HepG2 (cell line): Measurements from ENCODE around the gene ANKRD39. TPM values are rescaled to one million over a fixed set of nuclear protein-coding genes. Genes with fewer than 3 reads are reported as not detected.

Experiments used
- ATAC-seq: fragments of 200-7000 bp; cut with Tn5 transposase; 3 replicates; pipeline ENCODE4 v1.9.1; 2020; ENCODE audit warnings: mild to moderate bottlenecking, moderate library complexity
- BruUV-seq: library from RNA; stranded (reverse); fragments of 400-500 nt; replicated peaks from 2 replicates; lab custom pipeline; 2021; lab: Mats Ljungman, UMichigan
- CTCF ChIA-PET: fragments of 300-600 bp; formaldehyde crosslinking; extraction: SDS; loops from one replicate; lab custom pipeline; 2021; ENCODE audit warnings: low total read pairs, inconsistent platforms, low intra/inter-chr PET ratio; lab: Yijun Ruan, JAX
- POLR2A ChIA-PET: fragments of 350-600 bp; sonication (Branson Sonifier 250); formaldehyde crosslinking; loops from one replicate; lab custom pipeline; 2020; ENCODE audit warnings: antibody characterized with exemption, inconsistent platforms; lab: Yijun Ruan, JAX
- DNase-seq: peaks from one replicate; pipeline ENCODE4 v3.0.0-alpha.2; 2015; ENCODE audit warnings: low spot score
- FAIRE-seq: peaks from 3 replicates; lab custom pipeline; 2011; peaks lifted over from hg19 to GRCh38; lab: Jason Lieb, UNC
- H2AFZ ChIP-seq: one replicate; pipeline ENCODE4 v1.6.1; 2011; ENCODE audit warnings: low read length, inconsistent platforms
- H3K27ac ChIP-seq: fragments of 300-600 bp; 3 replicates; pipeline ENCODE4 v1.8.0; 2011; ENCODE audit warnings: mixed run types, mild to moderate bottlenecking, mixed read lengths, low read length, inconsistent platforms; ENCODE audit not compliant: insufficient read depth; ENCODE audit errors: extremely low read length
- H3K27me3 ChIP-seq, 2 experiments: fragments of 200-600 bp in 1 of 2; 2 replicates in 1 of 2; 3 replicates in 1 of 2; pipeline versions ENCODE4 v1.6.0 to v1.8.0; 2011; ENCODE audit warnings: low read length in 2 of 2, mild to moderate bottlenecking in 2 of 2, moderate library complexity in 2 of 2, inconsistent platforms in 1 of 2; ENCODE audit not compliant: insufficient read depth in 2 of 2, control insufficient read depth in 1 of 2
- H3K36me3 ChIP-seq, 2 experiments: fragments of 200-600 bp in 1 of 2; replicated peaks in 1 of 2; 2 replicates in 1 of 2; 3 replicates in 1 of 2; pipeline versions ENCODE4 v1.5.1 to v1.8.0; 2011; ENCODE audit warnings: low read length in 2 of 2, inconsistent platforms in 1 of 2; ENCODE audit not compliant: insufficient read depth in 2 of 2, control insufficient read depth in 1 of 2
- H3K4me1 ChIP-seq: 2 replicates; pipeline ENCODE4 v1.5.1; 2012; ENCODE audit warnings: low read length, inconsistent platforms; ENCODE audit not compliant: insufficient read depth
- H3K4me2 ChIP-seq: 2 replicates; pipeline ENCODE4 v1.6.0; 2011; ENCODE audit warnings: low read depth, low read length, inconsistent platforms
- H3K4me3 ChIP-seq, 3 experiments: fragments of 200-600 bp in 1 of 3; sonication (generic), shearing (Covaris generic) in 1 of 3; replicated peaks in 1 of 3; 2 replicates each; pipeline ENCODE4 v1.5.1; 2011 to 2016; ENCODE audit warnings: low read length in 3 of 3, inconsistent platforms in 2 of 3, low read depth in 2 of 3, mild to moderate bottlenecking in 2 of 3, control low read depth in 1 of 3, mixed read lengths in 1 of 3; ENCODE audit not compliant: insufficient read depth in 1 of 3
- H3K79me2 ChIP-seq: one replicate; pipeline ENCODE4 v1.6.1; 2011; ENCODE audit warnings: low read length, inconsistent platforms; ENCODE audit not compliant: insufficient read depth
- H3K9ac ChIP-seq: 2 replicates; pipeline ENCODE4 v1.6.0; 2011; ENCODE audit warnings: mild to moderate bottlenecking, low read depth, low read length, inconsistent platforms; ENCODE audit not compliant: insufficient read depth
- H3K9me3 ChIP-seq: 2 replicates; pipeline ENCODE4 v1.5.1; 2012; ENCODE audit warnings: mild to moderate bottlenecking, low read length
- H4K20me1 ChIP-seq: 2 replicates; pipeline ENCODE4 v1.6.0; 2011; ENCODE audit warnings: inconsistent platforms, mild to moderate bottlenecking, low read length, moderate library complexity; ENCODE audit not compliant: insufficient read depth
- CBFB ChIP-seq: sonication (generic); formaldehyde crosslinking; IDR thresholded peaks from 2 replicates; pipeline ENCODE4 v1.4.0; 2020; ENCODE audit warnings: missing genetic modification reagents
- ELF3 ChIP-seq: IDR thresholded peaks from 2 replicates; pipeline ENCODE4 v1.6.1; 2016; ENCODE audit warnings: missing genetic modification reagents, missing compliant biosample characterization
- GABPA ChIP-seq, 2 experiments: IDR thresholded peaks; 2 replicates each; pipeline ENCODE4 v1.6.1; 2011 to 2016; ENCODE audit warnings: low read depth in 2 of 2, low read length in 1 of 2, missing biosample characterization in 1 of 2, missing genetic modification characterization in 1 of 2
- KAT2B ChIP-seq: fragments of 150-350 bp; IDR thresholded peaks from 2 replicates; pipeline ENCODE4 v1.6.1; 2014; ENCODE audit warnings: low read depth, low read length, borderline replicate concordance
- LCORL ChIP-seq, 2 experiments: fragments of 450-650 bp in 1 of 2; sonication (generic) in 1 of 2; formaldehyde crosslinking in 1 of 2; IDR thresholded peaks; 2 replicates each; pipeline versions ENCODE4 v1.5.0 to v1.6.1; 2017 to 2020; ENCODE audit warnings: antibody characterized with exemption in 1 of 2, missing genetic modification reagents in 1 of 2
- RAD21 ChIP-seq: fragments of 450-650 bp; formaldehyde crosslinking; IDR thresholded peaks from 2 replicates; pipeline ENCODE4 v1.5.0; 2020; ENCODE audit warnings: mild to moderate bottlenecking
- SSRP1 ChIP-seq: IDR thresholded peaks from 2 replicates; pipeline ENCODE4 v1.6.1; 2016; ENCODE audit warnings: control low read depth
- STAG1 ChIP-seq: sonication (generic); formaldehyde crosslinking; IDR thresholded peaks from 2 replicates; pipeline ENCODE4 v1.4.0; 2020; ENCODE audit warnings: missing genetic modification reagents
- TEAD3 ChIP-seq: optimal IDR thresholded peaks from 2 replicates; pipeline ENCODE3; 2016; ENCODE audit warnings: borderline replicate concordance
- ZFX ChIP-seq: sonication (generic); formaldehyde crosslinking; IDR thresholded peaks from 2 replicates; pipeline ENCODE4 v1.4.0; 2020; ENCODE audit warnings: mild to moderate bottlenecking, low read depth, missing genetic modification reagents, moderate library complexity
- WGBS: methylation state at CpG from one replicate; pipeline ENCODE4 v1.1.6; 2017; ENCODE audit warnings: low lambda C conversion rate; 5-methylcytosine and 5-hydroxymethylcytosine counted together
- in situ Hi-C: cut with HindIII; loops from 2 replicates; pipeline ENCODE4 v1.10.0; 2017; ENCODE audit warnings: low pct_unique_long_range_greater_than_20kb; ENCODE audit not compliant: extremely low pct_ligation_motif_present
- intact Hi-C: fragments of 100-400 bp; cut with micrococcal nuclease; formaldehyde crosslinking; loops from one replicate; pipeline ENCODE4 v1.10.0; 2022; ENCODE audit not compliant: unreplicated experiment
- polyA plus RNA-seq, 8 experiments: library from polyadenylated mRNA; depleted of rRNA in 3 of 8; stranded (reverse) in 7 of 8; unstranded in 1 of 8; fragments of >200 nt; fragmentation: Illumina TruSeq in 4 of 8; extraction: Trizol in 4 of 8; gene quantifications; 2 replicates each; pipeline versions ENCODE4 v1.2.1 to v1.2.3, GENCODE V29; 2011 to 2016; ENCODE audit warnings: low read depth in 4 of 8, missing spikeins in 1 of 8, mixed read lengths in 1 of 8; ENCODE audit not compliant: insufficient read depth in 1 of 8
- total RNA-seq, 5 experiments: library from RNA; depleted of rRNA; stranded (reverse); fragments of >200 nt; fragmentation: Illumina TruSeq; extraction: Trizol; gene quantifications; 2 replicates each; pipeline ENCODE4 v1.2.3, GENCODE V29; 2016; ENCODE audit warnings: low read depth in 1 of 5
- TF ChIP-seq, protein P1 (sequence below): sonication (generic); formaldehyde crosslinking; IDR thresholded peaks from 2 replicates; pipeline ENCODE4 v1.5.0; 2020; ENCODE audit warnings: mild to moderate bottlenecking, missing genetic modification reagents, moderate library complexity
- TF ChIP-seq, protein P2 (sequence below): sonication (generic); formaldehyde crosslinking; IDR thresholded peaks from 2 replicates; pipeline ENCODE4 v1.5.1; 2020; ENCODE audit warnings: mild to moderate bottlenecking, missing genetic modification reagents, moderate library complexity
- TF ChIP-seq, protein P3 (sequence below): sonication (generic); formaldehyde crosslinking; IDR thresholded peaks from 2 replicates; pipeline ENCODE4 v1.4.0; 2020; ENCODE audit warnings: missing genetic modification reagents, borderline replicate concordance

The ANKRD39 gene
- total and polyA plus RNA-seq, 2 of the 13 experiments (the other 11 are each of a cell fraction or from before 2014, with no cell fraction given): 23.2 to 24.8 TPM

DNA sequence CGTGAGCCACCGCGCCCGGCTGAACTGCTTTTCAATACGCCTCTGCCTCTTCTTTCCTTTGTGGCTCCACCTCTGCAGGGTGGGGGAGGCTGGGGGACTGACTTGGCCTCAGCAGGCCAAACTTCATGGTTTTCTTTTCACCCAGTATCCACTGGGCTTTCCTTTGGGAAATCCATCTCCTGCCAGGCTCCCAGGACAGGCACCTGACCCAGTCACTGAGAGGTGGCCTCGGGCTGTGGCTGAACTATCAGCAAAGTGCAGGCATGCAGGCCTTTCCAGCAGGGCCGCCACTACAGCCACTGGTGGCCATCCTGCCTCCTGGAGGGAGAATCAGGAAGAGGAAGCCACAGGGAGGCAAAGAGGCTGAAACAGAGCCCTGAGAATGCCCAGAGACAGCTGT is 45.5 kb upstream of the ANKRD39 start:
- ChIA-PET POLR2A (no interaction called here), CTCF (no interaction called here)
- no peak for DNase-seq
- WGBS: 66% methylated on average over 6 of the region's 7 CpGs
- Histone ChIP-seq H3K4me1 (no peaks in the 10 kb centered on the region), H3K27ac (no peak overlapping the region), H3K4me3 (no peak overlapping the region), H4K20me1 (no peaks in the 10 kb centered on the region), H3K27me3 (peaks cover 17 to 50% of the 10 kb centered on the region in 2 experiments), H2AFZ (no peak overlapping the region), H3K4me2 (no peak overlapping the region), H3K9me3 (no peaks in the 10 kb centered on the region), H3K9ac (no peak overlapping the region), H3K79me2 (no peaks in the 10 kb centered on the region), H3K36me3 (no peaks in the 10 kb centered on the region)
- intact Hi-C loops (no loop called here), in situ Hi-C loops (no loop called here)
- TF ChIP-seq KAT2B: no peak
- TF ChIP-seq, protein P1, sequence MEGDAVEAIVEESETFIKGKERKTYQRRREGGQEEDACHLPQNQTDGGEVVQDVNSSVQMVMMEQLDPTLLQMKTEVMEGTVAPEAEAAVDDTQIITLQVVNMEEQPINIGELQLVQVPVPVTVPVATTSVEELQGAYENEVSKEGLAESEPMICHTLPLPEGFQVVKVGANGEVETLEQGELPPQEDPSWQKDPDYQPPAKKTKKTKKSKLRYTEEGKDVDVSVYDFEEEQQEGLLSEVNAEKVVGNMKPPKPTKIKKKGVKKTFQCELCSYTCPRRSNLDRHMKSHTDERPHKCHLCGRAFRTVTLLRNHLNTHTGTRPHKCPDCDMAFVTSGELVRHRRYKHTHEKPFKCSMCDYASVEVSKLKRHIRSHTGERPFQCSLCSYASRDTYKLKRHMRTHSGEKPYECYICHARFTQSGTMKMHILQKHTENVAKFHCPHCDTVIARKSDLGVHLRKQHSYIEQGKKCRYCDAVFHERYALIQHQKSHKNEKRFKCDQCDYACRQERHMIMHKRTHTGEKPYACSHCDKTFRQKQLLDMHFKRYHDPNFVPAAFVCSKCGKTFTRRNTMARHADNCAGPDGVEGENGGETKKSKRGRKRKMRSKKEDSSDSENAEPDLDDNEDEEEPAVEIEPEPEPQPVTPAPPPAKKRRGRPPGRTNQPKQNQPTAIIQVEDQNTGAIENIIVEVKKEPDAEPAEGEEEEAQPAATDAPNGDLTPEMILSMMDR: peak; percentile 32; the same call in 1 of the 2 replicates
- no peak for TF ChIP-seq ELF3 (CRISPR knock-in tag)
- TF ChIP-seq GABPA (IDR thresholded peaks at IDR 0.05; ENCODE audit: low read depth, low read length): no peak
- no peak for TF ChIP-seq GABPA (CRISPR knock-in tag; IDR thresholded peaks at IDR 0.05; ENCODE audit: low read depth)
- no peak for TF ChIP-seq LCORL (IDR thresholded peaks at IDR 0.05)
- TF ChIP-seq LCORL (CRISPR knock-in tag; IDR thresholded peaks at IDR 0.05): no peak
- no peak for TF ChIP-seq SSRP1 (CRISPR knock-in tag)
- peak; percentile 25; the same call in 1 of the 2 replicates for TF ChIP-seq ZFX (CRISPR knock-in tag)
- TF ChIP-seq TEAD3 (CRISPR knock-in tag): no peak
- TF ChIP-seq, protein P2, sequence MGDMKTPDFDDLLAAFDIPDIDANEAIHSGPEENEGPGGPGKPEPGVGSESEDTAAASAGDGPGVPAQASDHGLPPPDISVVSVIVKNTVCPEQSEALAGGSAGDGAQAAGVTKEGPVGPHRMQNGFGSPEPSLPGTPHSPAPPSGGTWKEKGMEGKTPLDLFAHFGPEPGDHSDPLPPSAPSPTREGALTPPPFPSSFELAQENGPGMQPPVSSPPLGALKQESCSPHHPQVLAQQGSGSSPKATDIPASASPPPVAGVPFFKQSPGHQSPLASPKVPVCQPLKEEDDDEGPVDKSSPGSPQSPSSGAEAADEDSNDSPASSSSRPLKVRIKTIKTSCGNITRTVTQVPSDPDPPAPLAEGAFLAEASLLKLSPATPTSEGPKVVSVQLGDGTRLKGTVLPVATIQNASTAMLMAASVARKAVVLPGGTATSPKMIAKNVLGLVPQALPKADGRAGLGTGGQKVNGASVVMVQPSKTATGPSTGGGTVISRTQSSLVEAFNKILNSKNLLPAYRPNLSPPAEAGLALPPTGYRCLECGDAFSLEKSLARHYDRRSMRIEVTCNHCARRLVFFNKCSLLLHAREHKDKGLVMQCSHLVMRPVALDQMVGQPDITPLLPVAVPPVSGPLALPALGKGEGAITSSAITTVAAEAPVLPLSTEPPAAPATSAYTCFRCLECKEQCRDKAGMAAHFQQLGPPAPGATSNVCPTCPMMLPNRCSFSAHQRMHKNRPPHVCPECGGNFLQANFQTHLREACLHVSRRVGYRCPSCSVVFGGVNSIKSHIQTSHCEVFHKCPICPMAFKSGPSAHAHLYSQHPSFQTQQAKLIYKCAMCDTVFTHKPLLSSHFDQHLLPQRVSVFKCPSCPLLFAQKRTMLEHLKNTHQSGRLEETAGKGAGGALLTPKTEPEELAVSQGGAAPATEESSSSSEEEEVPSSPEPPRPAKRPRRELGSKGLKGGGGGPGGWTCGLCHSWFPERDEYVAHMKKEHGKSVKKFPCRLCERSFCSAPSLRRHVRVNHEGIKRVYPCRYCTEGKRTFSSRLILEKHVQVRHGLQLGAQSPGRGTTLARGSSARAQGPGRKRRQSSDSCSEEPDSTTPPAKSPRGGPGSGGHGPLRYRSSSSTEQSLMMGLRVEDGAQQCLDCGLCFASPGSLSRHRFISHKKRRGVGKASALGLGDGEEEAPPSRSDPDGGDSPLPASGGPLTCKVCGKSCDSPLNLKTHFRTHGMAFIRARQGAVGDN: peak; percentile 22; the same call in 1 of the 2 replicates
- TF ChIP-seq RAD21 (CRISPR knock-in tag): 0 out of 2 replicates have a peak, but pooled peaks have one; percentile 18
- TF ChIP-seq, protein P3, sequence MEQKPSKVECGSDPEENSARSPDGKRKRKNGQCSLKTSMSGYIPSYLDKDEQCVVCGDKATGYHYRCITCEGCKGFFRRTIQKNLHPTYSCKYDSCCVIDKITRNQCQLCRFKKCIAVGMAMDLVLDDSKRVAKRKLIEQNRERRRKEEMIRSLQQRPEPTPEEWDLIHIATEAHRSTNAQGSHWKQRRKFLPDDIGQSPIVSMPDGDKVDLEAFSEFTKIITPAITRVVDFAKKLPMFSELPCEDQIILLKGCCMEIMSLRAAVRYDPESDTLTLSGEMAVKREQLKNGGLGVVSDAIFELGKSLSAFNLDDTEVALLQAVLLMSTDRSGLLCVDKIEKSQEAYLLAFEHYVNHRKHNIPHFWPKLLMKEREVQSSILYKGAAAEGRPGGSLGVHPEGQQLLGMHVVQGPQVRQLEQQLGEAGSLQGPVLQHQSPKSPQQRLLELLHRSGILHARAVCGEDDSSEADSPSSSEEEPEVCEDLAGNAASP: no peak
- 0 out of 2 replicates have a peak, but pooled peaks have one; percentile 7 for TF ChIP-seq STAG1 (CRISPR knock-in tag)
- no peak for TF ChIP-seq CBFB
- BruUV-seq: no TSS peak
- no peak for FAIRE-seq
- peak; percentile 65 for ATAC-seq
